Measurements from ENCODE around the gene NTMT1.
"Not testable (repeated sequence)": the region's sequence is repeated elsewhere in the genome, so short reads cannot be mapped to it uniquely, and the experiment has no call there.

Gene NTMT1

GRCh38 chr9:129626079-129626624 lies at the start of gene NTMT1:
Gene NTMT1 (plus strand): TSS chr9:129626163. CDS start chr9:129632704, 6,541 bp downstream.
- peak; percentile 83 for DNase-seq (ENCODE audit: low read depth)

- no peak for DNase-seq (ENCODE audit: low read depth)
These were observed 49.1 kb upstream of the NTMT1 start for GRCh38 chr9:129576546-129577543.

- DNase-seq (ENCODE audit: low read depth) = no peak
These were observed 46.7 kb upstream of the NTMT1 start for GRCh38 chr9:129579294-129579693.

- no peak for DNase-seq (ENCODE audit: low read depth)
These were observed 45.6 kb upstream of the NTMT1 start for GRCh38 chr9:129580211-129580915.

- DNase-seq (ENCODE audit: low read depth) = no peak
These were observed 44.3 kb upstream of the NTMT1 start for GRCh38 chr9:129581505-129582189.

- no peak for DNase-seq (ENCODE audit: low read depth)
These were observed 43.1 kb upstream of the NTMT1 start for GRCh38 chr9:129582855-129583254.

- no peak for DNase-seq (ENCODE audit: low read depth)
These were observed 42.5 kb upstream of the NTMT1 start for GRCh38 chr9:129583308-129584038.

GRCh38 chr9:129584136-129584535 lies 41.8 kb upstream of the NTMT1 start:
- peak; percentile 46 for DNase-seq (ENCODE audit: low read depth)

- no peak for DNase-seq (ENCODE audit: low read depth)
These were observed 40.6 kb upstream of the NTMT1 start for GRCh38 chr9:129585352-129585751.

- no peak for DNase-seq (ENCODE audit: low read depth)
These were observed 39.7 kb upstream of the NTMT1 start for GRCh38 chr9:129586245-129586644.

- no peak for DNase-seq (ENCODE audit: low read depth)
These were observed 39.3 kb upstream of the NTMT1 start for GRCh38 chr9:129586685-129587084.

GRCh38 chr9:129587487-129588262 lies 38.3 kb upstream of the NTMT1 start:
- DNase-seq (ENCODE audit: low read depth) = no peak

GRCh38 chr9:129590466-129590865 lies 35.5 kb upstream of the NTMT1 start:
- DNase-seq (ENCODE audit: low read depth) = no peak

GRCh38 chr9:129591916-129592315 lies 34.0 kb upstream of the NTMT1 start:
- DNase-seq (ENCODE audit: low read depth) = no peak

- not testable (repeated sequence) for DNase-seq (ENCODE audit: low read depth)
These were observed 33.2 kb upstream of the NTMT1 start for GRCh38 chr9:129592790-129593189.

- no peak for DNase-seq (ENCODE audit: low read depth)
These were observed 31.3 kb upstream of the NTMT1 start for GRCh38 chr9:129594632-129595031.

GRCh38 chr9:129595311-129595741 lies 30.6 kb upstream of the NTMT1 start:
- DNase-seq (ENCODE audit: low read depth) = no peak

- no peak for DNase-seq (ENCODE audit: low read depth)
These were observed 29.9 kb upstream of the NTMT1 start for GRCh38 chr9:129595903-129596540.

- no peak for DNase-seq (ENCODE audit: low read depth)
These were observed 29.2 kb upstream of the NTMT1 start for GRCh38 chr9:129596541-129597331.
